ES-I3 (cell line): ENCODE results near the gene RPP38.

Source experiments
- H3K36me3 ChIP-seq: 2 replicates; pipeline ENCODE4 v1.6.1; 2013; ENCODE audit warnings: mild to moderate bottlenecking, low read length, control low read depth, moderate library complexity; ENCODE audit not compliant: insufficient read depth
- H3K4me1 ChIP-seq: 2 replicates; pipeline ENCODE4 v1.6.1; 2013; ENCODE audit warnings: mild to moderate bottlenecking, control low read depth, low read length; ENCODE audit not compliant: insufficient read depth
- H3K9ac ChIP-seq: 2 replicates; pipeline ENCODE4 v1.6.1; 2013; ENCODE audit warnings: low read depth, mild to moderate bottlenecking, low read length, moderate library complexity
- H3K9me3 ChIP-seq: 2 replicates; pipeline ENCODE4 v1.6.1; 2013; ENCODE audit warnings: mild to moderate bottlenecking, low read length, moderate library complexity; ENCODE audit not compliant: control insufficient read depth, insufficient read depth

RPP38 gene

GRCh38 chr10:15123749-15124184, 26.6 kb downstream of the RPP38 start:
- Histone ChIP-seq H3K4me1 (no peaks in the 10 kb centered on the region), H3K9me3 (no peaks in the 10 kb centered on the region), H3K36me3 (peaks cover 21% of the 10 kb centered on the region), H3K9ac (no peak overlapping the region)

DNA sequence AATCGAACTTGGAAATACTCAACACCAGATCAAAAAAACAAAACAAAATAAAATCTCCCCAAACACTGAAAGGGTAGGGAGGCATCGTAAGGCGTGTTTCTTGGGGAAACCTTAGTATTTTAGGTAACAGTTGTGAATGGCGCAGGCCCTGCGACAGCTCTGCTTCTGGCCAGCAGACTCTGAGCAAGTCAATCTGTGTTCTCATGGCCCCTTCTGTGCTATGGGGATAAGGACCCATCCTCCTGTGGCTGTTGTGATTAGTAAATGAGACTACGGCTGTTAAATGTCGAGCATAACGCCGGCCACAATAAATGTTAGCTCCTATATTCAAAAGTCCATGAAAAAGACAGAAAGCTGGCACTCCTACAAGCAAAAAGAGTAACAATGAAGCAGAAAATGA, 27.0 kb downstream of the RPP38 start:
- peaks cover 21% of the 10 kb centered on the region for H3K36me3 ChIP-seq
- no peak overlapping the region for H3K9ac ChIP-seq
- H3K9me3 ChIP-seq = no peaks in the 10 kb centered on the region
- no peaks in the 10 kb centered on the region for H3K4me1 ChIP-seq

GRCh38 chr10:15124908-15125307, 27.8 kb downstream of the RPP38 start:
- H3K9ac ChIP-seq = no peak overlapping the region
- H3K36me3 ChIP-seq = peaks cover 21% of the 10 kb centered on the region
- H3K4me1 ChIP-seq = no peaks in the 10 kb centered on the region
- no peaks in the 10 kb centered on the region for H3K9me3 ChIP-seq

DNA sequence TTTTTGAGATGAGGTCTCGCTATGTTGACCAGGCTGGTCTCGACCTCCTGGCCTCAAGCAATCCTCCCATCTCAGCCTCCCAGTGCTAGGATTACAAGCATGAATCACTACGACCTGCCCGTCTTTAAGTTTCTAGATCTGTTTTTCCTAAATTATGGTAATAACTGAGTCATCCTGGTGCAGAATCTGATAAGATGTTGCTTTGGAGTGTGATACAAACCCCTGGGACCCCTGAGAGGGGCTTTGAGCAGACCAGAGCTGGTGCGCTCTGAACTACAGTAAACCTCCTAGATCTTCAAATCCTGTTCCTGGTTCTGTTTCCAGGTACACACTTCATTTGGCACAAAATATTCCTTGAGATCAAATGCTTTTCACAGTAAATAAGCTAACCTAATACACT, 34.2 kb downstream of the RPP38 start:
- Histone ChIP-seq H3K36me3 (peaks cover 18% of the 10 kb centered on the region), H3K9ac (no peak overlapping the region), H3K4me1 (no peaks in the 10 kb centered on the region), H3K9me3 (no peaks in the 10 kb centered on the region)

DNA sequence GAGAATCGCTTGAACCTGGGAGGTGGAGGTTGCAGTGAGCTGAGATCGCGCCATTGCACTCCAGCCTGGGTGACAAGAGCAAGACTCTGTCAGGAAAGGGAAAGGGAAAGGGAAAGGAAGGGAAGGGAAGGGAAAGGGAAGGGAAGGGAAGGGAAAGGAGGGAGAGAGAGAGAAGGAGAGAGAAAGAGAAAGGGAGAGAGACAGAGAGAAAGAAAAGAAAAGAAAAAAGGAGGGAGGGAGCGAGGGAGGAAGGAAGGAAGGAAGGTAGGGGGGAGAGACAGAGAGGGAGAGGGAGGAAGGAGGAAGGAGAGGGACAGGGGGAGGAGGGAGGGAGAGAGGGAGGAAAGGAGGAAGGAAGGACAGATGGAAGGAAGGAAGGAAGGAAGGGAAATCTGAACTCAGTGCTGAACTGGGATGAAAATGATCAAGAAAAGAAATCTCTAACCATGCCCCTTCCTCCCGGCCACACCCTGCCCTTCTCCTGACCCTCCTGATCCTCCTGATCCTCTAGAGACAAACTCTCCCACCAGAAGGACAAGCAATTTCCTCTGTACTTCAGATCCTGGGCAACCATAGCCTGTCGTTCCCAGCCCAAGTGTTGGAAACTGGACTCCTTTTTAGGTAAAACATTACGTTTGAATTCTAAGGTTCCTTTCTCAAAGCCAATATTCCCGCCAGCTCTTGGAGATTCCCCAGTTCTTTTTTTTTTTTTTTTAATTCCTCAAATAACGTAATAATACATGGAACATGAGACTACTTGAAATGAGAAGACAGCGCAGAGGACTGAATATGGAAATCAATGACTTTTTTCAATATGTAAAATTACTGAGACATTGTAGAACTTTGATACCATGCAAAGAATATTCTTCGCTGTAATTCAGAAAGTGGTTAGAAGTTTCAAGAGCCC, 39.2 kb downstream of the RPP38 start:
- no peak overlapping the region for H3K9ac ChIP-seq
- no peaks in the 10 kb centered on the region for H3K4me1 ChIP-seq
- H3K36me3 ChIP-seq = peaks cover 9% of the 10 kb centered on the region; the same call in 1 of the 2 replicates
- no peaks in the 10 kb centered on the region for H3K9me3 ChIP-seq

DNA sequence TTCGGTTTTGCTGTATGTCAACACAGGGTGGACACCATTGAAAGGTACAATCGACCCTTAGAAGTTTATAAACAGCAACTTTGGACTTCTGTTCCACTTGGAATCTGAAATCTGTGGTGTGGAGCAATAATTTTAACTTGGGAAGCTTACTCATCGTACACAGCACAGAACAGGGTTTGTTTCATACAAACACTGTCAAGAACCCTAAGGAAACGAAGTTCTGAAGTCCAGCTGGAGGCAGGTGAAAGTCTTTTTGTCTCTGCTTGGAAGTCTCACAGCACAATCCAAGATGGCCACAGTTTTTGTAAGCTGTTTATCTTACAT, 39.8 kb downstream of the RPP38 start:
- peaks cover 9% of the 10 kb centered on the region; the same call in 1 of the 2 replicates for H3K36me3 ChIP-seq
- H3K9ac ChIP-seq = no peak overlapping the region
- no peaks in the 10 kb centered on the region for H3K4me1 ChIP-seq

DNA sequence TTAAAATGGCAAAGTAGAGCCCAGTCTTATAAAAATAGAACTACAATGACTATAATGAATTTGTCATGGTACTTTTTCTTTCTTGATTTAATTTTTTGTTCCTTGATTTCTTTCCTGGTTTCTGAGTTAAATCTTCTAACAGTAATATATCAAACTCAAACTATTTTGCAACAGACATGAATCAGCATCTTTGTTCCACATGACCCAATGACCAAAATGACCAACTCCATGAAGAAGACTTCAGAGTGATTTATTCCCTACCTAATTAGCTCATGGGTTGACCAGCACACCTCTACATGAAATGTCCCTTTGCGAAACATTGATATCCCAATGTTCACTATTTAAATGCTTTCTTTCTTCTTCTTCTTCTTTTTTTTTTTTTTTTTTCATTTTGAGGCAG, 40.5 kb downstream of the RPP38 start:
- Histone ChIP-seq H3K9ac (no peak overlapping the region), H3K9me3 (no peaks in the 10 kb centered on the region), H3K4me1 (no peaks in the 10 kb centered on the region), H3K36me3 (peaks cover 9% of the 10 kb centered on the region; the same call in 1 of the 2 replicates)

More for the DNA sequence above, 39.8 kb downstream of the RPP38 start:
- no peaks in the 10 kb centered on the region for H3K9me3 ChIP-seq

DNA sequence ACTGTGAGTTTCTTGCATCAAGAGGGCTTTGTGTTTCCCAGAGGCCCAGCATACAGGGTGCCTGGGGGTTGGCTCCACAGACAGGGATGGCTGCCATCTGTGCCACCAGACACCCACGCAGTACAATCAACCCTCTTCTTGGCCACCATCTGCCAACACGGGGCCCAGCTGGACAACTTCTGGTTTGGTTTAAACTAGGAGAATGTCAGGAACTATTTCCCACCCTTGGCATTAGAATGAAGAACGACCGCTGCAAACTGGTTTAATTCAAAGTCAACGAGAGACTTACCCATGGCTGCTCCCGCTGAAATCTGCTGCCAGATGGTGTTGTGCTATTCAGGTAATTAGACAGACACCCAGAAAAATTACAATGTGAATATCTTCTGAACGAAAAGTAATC, 43.5 kb downstream of the RPP38 start:
- no peaks in the 10 kb centered on the region for H3K4me1 ChIP-seq
- H3K9me3 ChIP-seq = no peaks in the 10 kb centered on the region
- H3K36me3 ChIP-seq = peaks cover 3% of the 10 kb centered on the region; the same call in 1 of the 2 replicates
- no peak overlapping the region for H3K9ac ChIP-seq

DNA sequence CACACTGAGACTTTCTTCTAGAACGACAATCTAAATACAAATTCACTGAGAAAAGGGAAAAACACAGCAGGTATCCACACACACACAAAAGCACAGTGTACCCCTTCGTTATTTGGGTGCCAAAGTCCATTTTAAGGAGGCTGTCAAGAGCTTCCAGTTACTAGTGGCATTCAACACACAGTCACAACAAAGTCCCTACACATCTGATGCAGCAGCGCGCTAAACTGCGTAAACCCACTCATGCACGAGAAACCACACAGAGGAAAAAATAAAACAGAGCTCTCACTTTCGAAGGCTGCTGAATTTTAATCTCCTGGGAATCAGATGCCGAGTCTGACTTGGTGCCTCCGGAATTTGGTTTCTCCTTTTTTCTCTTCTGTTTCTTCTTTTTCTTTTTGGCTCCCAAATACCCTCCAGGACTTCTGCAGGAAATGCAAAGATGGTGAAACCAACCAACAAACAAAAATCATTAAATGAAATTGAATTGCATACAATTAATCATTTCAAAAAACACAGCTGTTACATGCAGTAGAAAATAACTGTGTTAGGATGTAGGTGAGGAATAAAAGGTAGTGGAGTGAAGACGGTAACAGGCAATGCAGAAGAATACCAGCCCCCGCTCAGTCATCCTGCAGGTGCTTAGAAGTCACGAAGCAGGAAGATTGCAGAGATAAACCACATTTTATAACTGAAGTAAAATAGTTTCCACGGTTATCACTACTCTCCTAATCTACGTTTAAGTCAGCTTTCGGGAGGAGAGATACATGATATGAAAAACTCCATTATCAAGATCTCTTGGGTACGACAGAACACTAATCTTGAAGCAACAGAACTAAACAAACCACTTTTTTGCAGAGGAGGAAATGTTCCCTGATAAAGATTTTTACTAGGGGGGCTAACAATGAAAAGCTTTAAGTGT, 44.2 kb downstream of the RPP38 start:
- Histone ChIP-seq H3K4me1 (no peaks in the 10 kb centered on the region), H3K36me3 (peaks cover 3% of the 10 kb centered on the region; the same call in 1 of the 2 replicates), H3K9ac (no peak overlapping the region), H3K9me3 (no peaks in the 10 kb centered on the region)

DNA sequence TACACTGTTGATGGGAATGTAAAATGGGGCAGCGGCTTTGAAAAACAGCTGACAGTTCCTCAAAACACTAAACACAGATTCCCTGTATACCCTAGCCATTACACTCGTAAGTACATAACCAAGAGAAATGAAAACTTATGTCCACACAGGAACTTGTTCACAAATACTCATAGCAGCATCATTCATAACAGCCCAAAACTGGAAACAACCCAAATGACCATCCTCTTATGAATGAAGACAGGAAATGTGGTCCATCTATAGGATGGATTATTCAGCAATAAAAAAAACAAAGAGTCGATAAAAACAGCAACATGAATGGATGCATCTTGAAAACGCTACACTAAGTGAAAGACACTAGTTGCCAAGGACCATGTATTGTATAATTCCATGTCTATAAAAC, 47.6 kb downstream of the RPP38 start:
- Histone ChIP-seq H3K9me3 (no peaks in the 10 kb centered on the region), H3K4me1 (no peaks in the 10 kb centered on the region), H3K36me3 (no peaks in the 10 kb centered on the region), H3K9ac (no peak overlapping the region)

DNA sequence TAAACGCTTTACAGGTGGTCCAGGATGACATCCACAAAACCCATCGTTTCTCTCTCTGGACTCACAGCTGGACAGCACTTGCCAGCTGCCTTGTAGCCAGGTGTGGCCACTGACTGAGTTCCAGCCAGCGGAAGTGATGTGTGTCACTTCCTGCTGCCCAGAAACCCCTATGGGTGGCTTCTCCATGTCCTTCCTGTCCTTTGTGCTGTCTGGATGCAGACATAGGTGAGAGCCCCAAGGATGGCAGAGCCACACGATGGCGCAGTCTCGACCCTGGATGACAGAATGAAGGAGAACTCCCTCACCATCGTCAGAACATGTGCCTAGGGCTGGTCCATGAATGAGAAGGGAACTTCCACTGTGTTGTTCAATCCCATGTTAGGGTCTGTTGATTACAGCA, 49.2 kb downstream of the RPP38 start:
- Histone ChIP-seq H3K9me3 (no peaks in the 10 kb centered on the region), H3K4me1 (no peaks in the 10 kb centered on the region), H3K9ac (no peak overlapping the region), H3K36me3 (no peaks in the 10 kb centered on the region)

- H3K4me1 ChIP-seq = no peaks in the 10 kb centered on the region
- H3K9ac ChIP-seq = no peak overlapping the region
- H3K36me3 ChIP-seq = no peaks in the 10 kb centered on the region
- no peaks in the 10 kb centered on the region for H3K9me3 ChIP-seq
These were observed 50.6 kb downstream of the RPP38 start for GRCh38 chr10:15147594-15148392.

DNA sequence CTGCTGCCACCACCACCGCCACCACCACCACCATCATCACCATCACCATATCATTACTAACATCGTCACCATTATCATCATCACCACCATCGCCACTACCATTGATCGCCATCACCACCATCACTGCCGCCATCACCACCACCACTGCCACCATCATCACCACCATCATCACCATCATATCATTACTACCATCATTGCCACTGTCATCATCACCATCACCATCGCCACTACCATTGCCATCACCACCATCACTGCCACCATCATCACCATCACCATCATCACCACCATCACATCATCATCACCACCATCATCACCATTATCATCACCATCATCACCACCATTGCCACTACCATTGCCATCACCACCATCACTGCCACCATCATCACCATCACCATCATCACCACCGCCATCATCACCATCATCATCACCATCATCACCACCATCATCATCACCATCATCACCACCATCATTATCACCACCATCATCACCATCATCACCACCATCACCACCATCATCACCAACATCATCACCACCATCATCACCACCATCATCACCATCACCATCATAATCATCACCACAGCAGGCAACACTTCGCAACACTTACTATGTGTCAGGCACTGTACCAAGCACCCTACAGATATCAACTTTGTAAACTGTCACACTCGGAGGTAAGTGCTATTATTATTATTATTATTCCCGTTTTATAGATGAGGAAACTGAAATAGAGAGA, 52.1 kb downstream of the RPP38 start:
- Histone ChIP-seq H3K4me1 (no peaks in the 10 kb centered on the region), H3K9ac (no peak overlapping the region), H3K36me3 (no peaks in the 10 kb centered on the region)

More for the DNA sequence above, 52.1 kb downstream of the RPP38 start:
- no peaks in the 10 kb centered on the region for H3K9me3 ChIP-seq
